NCI-H69 (cell line): Measurements from ENCODE around the gene SEPHS2.
A peak's percentile ranks its signal among the peaks of the same experiment; 100 is the strongest.
"Not testable (repeated sequence)": the region's sequence is repeated elsewhere in the genome, so short reads cannot be mapped to it uniquely, and the experiment has no call there.

Experiments
- DNase-seq: peaks from one replicate; lab custom pipeline; 2025; lab: John Stamatoyannopoulos, UW

SEPHS2 gene

GRCh38 chr16:30445408-30446202 is at the start of gene SEPHS2:
Gene SEPHS2, minus strand, starts transcription at chr16:30445874. Its CDS starts 147 bp downstream, at chr16:30445727.
- DNase-seq: peak; percentile 98

GRCh38 chr16:30494709-30495108 is 49.0 kb upstream of the SEPHS2 start:
- DNase-seq: peak; percentile 40

- no peak for DNase-seq
Observed at GRCh38 chr16:30493941-30494488, 48.3 kb upstream of the SEPHS2 start.

GRCh38 chr16:30491744-30492308 is 46.2 kb upstream of the SEPHS2 start:
- DNase-seq: peak; percentile 21

- DNase-seq: no peak
Observed at GRCh38 chr16:30491229-30491628, 45.6 kb upstream of the SEPHS2 start.

- no peak for DNase-seq
Observed at GRCh38 chr16:30490210-30490609, 44.5 kb upstream of the SEPHS2 start.

- peak; percentile 31 for DNase-seq
Observed at GRCh38 chr16:30488764-30489605, 43.3 kb upstream of the SEPHS2 start.

- DNase-seq: no peak
Observed at GRCh38 chr16:30485818-30486436, 40.3 kb upstream of the SEPHS2 start.

GRCh38 chr16:30484887-30485286 is 39.2 kb upstream of the SEPHS2 start:
- peak; percentile 20 for DNase-seq

- DNase-seq: no peak
Observed at GRCh38 chr16:30482366-30482765, 36.7 kb upstream of the SEPHS2 start.

- DNase-seq: no peak
Observed at GRCh38 chr16:30481381-30481780, 35.7 kb upstream of the SEPHS2 start.

- DNase-seq: no peak
Observed at GRCh38 chr16:30478766-30479478, 33.2 kb upstream of the SEPHS2 start.

GRCh38 chr16:30477773-30478172 is 32.1 kb upstream of the SEPHS2 start:
- DNase-seq: not testable (repeated sequence)

GRCh38 chr16:30476991-30477390 is 31.3 kb upstream of the SEPHS2 start:
- DNase-seq: no peak

GRCh38 chr16:30474684-30475083 is 29.0 kb upstream of the SEPHS2 start:
- no peak for DNase-seq

GRCh38 chr16:30474074-30474452 is 28.4 kb upstream of the SEPHS2 start:
- DNase-seq: no peak

GRCh38 chr16:30473231-30474073 is 27.8 kb upstream of the SEPHS2 start:
- no peak for DNase-seq

GRCh38 chr16:30472328-30472942 is 26.8 kb upstream of the SEPHS2 start, which contains the start of gene ITGAL:
Gene ITGAL, plus strand, starts transcription at chr16:30472742. Its CDS starts 96 bp downstream, at chr16:30472838.
- DNase-seq: no peak

GRCh38 chr16:30470632-30470995 is 24.9 kb upstream of the SEPHS2 start:
- no peak for DNase-seq

GRCh38 chr16:30470170-30470512 is 24.5 kb upstream of the SEPHS2 start:
- no peak for DNase-seq
